ENCODE data around the gene ATP6V1G3. TPM values are rescaled to one million over a fixed set of nuclear protein-coding genes. Genes with fewer than 3 reads are reported as not detected.
"Not testable (repeated sequence)": the region's sequence is repeated elsewhere in the genome, so short reads cannot be mapped to it uniquely, and the experiment has no call there.

The ATP6V1G3 gene, protein sequence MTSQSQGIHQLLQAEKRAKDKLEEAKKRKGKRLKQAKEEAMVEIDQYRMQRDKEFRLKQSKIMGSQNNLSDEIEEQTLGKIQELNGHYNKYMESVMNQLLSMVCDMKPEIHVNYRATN
- total RNA-seq = not detected

- H3K36me3 ChIP-seq = no peaks in the 10 kb centered on the region
- H3K4me1 ChIP-seq = no peaks in the 10 kb centered on the region
- no peaks in the 10 kb centered on the region for H3K9me3 ChIP-seq
- H3K27ac ChIP-seq = no peak within 1 kb of the TSS
- H3K4me3 ChIP-seq = no peak within 1 kb of the TSS
- no peak for DNase-seq
- intact Hi-C loops (cut with DNase I; ENCODE audit: low total_unique reads) (no loop called here), in situ Hi-C loops (cut with MboI; ENCODE audit: low pct_ligation_motif_present in 1 of 4, low pct_unique_long_range_greater_than_20kb in 1 of 4, low sequenced_read_pairs in 3 of 4) (no loop called here)
- TF ChIP-seq EP300 (IDR thresholded peaks at IDR 0.05; ENCODE audit: low read depth) = no peak
- TF ChIP-seq, protein P1, sequence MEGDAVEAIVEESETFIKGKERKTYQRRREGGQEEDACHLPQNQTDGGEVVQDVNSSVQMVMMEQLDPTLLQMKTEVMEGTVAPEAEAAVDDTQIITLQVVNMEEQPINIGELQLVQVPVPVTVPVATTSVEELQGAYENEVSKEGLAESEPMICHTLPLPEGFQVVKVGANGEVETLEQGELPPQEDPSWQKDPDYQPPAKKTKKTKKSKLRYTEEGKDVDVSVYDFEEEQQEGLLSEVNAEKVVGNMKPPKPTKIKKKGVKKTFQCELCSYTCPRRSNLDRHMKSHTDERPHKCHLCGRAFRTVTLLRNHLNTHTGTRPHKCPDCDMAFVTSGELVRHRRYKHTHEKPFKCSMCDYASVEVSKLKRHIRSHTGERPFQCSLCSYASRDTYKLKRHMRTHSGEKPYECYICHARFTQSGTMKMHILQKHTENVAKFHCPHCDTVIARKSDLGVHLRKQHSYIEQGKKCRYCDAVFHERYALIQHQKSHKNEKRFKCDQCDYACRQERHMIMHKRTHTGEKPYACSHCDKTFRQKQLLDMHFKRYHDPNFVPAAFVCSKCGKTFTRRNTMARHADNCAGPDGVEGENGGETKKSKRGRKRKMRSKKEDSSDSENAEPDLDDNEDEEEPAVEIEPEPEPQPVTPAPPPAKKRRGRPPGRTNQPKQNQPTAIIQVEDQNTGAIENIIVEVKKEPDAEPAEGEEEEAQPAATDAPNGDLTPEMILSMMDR (IDR thresholded peaks at IDR 0.05) = no peak
- TF ChIP-seq POLR2AphosphoS5 (IDR thresholded peaks at IDR 0.05) = no peak
- no peak for TF ChIP-seq POLR2A (IDR thresholded peaks at IDR 0.05)
- WGBS, 2 donors (ENCODE audit: low coverage in 1 of 2) = 84% methylated on average over 1 of the region's 1 CpG; no CpG with 5 or more reads in 1 of the 2 donors
- no peaks in the 10 kb centered on the region for H3K27me3 ChIP-seq
Observed at GRCh38 chr1:198540580-198540979, at the start of gene ATP6V1G3. Gene ATP6V1G3 (minus strand): TSS chr1:198540680. CDS start chr1:198540650, 30 bp downstream.

DNA sequence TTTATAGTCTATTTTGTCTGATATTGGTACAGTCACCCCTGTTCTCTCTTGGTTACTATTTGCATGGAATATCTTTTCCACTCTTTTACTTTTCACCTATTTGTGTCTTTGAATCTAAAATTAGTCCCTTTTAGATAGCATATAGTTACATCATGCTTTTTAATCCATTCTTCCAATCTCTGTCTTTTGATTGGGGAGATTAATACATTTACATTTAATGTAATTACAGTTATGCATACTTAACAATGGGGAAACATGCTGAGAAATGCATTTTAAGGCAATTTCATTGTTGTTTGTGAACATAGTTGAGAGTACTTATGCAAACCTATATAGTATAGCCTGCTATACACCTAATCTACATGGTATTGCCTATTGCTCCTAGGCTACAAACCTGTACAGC, 48.4 kb upstream of the ATP6V1G3 start:
- Histone ChIP-seq H3K4me1 (no peaks in the 10 kb centered on the region), H3K9me3 (no peaks in the 10 kb centered on the region), H3K27me3 (no peaks in the 10 kb centered on the region), H3K36me3 (no peaks in the 10 kb centered on the region), H3K27ac (no peak overlapping the region), H3K4me3 (no peak overlapping the region)
- DNase-seq = no peak
- in situ Hi-C loops (cut with MboI; ENCODE audit: low pct_ligation_motif_present in 1 of 4, low pct_unique_long_range_greater_than_20kb in 1 of 4, low sequenced_read_pairs in 3 of 4) (no loop called here), intact Hi-C loops (cut with DNase I; ENCODE audit: low total_unique reads) (no loop called here)
- TF ChIP-seq EP300 (IDR thresholded peaks at IDR 0.05; ENCODE audit: low read depth) (no peak), POLR2AphosphoS5 (IDR thresholded peaks at IDR 0.05) (no peak), POLR2A (IDR thresholded peaks at IDR 0.05) (no peak)
- TF ChIP-seq, protein P1 (IDR thresholded peaks at IDR 0.05) = no peak

DNA sequence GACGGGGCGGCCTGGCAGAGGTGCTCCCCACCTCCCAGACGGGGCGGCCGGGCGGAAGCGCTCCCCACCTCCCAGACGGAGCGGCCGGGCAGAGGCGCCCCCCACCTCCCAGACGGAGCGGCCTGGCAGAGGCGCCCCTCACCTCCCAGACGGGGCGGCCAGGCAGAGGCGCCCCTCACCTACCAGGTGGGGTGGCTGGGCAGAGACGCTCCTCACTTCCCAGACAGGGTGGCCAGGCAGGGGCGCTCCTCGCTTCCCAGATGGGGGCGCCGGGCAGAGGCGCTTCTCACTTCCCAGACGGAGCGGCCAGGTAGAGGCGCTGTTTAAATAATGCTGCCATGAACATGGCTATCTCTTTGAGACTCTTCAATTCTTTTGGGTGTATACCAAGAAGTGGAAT, 43.7 kb upstream of the ATP6V1G3 start:
- Histone ChIP-seq H3K9me3 (no peaks in the 10 kb centered on the region), H3K4me3 (no peak overlapping the region), H3K4me1 (no peaks in the 10 kb centered on the region), H3K27ac (no peak overlapping the region), H3K36me3 (no peaks in the 10 kb centered on the region), H3K27me3 (no peaks in the 10 kb centered on the region)
- intact Hi-C loops (cut with DNase I; ENCODE audit: low total_unique reads) (no loop called here), in situ Hi-C loops (cut with MboI; ENCODE audit: low pct_ligation_motif_present in 1 of 4, low pct_unique_long_range_greater_than_20kb in 1 of 4, low sequenced_read_pairs in 3 of 4) (no loop called here)
- DNase-seq = no peak
- WGBS, 2 donors (ENCODE audit: low coverage in 1 of 2) = 93 to 100% methylated on average over 1 to 26 of the region's 26 CpGs
- TF ChIP-seq POLR2AphosphoS5 (IDR thresholded peaks at IDR 0.05) (no peak), POLR2A (IDR thresholded peaks at IDR 0.05) (no peak), EP300 (IDR thresholded peaks at IDR 0.05; ENCODE audit: low read depth) (no peak)
- TF ChIP-seq, protein P1 (IDR thresholded peaks at IDR 0.05) = no peak

GRCh38 chr1:198583209-198583802, 42.8 kb upstream of the ATP6V1G3 start:
- intact Hi-C loops (cut with DNase I; ENCODE audit: low total_unique reads); H3K36me3 ChIP-seq; DNase-seq; H3K4me3 ChIP-seq; H3K9me3 ChIP-seq; H3K27ac ChIP-seq; in situ Hi-C loops (cut with MboI; ENCODE audit: low pct_ligation_motif_present in 1 of 4, low pct_unique_long_range_greater_than_20kb in 1 of 4, low sequenced_read_pairs in 3 of 4); H3K4me1 ChIP-seq; H3K27me3 ChIP-seq: not testable (repeated sequence)
- 88 to 96% methylated on average over 4 to 5 of the region's 5 CpGs for WGBS, 2 donors (ENCODE audit: low coverage in 1 of 2)

DNA sequence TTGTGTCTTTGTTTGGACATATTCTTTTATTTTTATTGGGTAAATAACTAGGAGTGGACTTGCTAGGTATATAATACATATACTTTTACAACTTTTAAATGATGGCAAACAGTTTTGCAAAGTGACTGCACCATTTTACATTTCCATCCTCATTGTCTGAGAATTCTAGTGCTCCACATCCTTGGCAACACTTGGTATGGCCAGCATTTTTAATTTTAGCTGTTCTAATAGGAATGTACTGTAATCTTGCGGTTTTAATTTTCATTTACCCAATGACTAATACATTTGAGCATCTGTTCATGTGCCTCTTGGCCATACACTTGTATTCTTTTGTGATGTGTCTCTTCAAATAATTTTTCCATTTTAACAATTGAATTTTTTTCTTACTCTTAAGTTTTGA, 37.0 kb upstream of the ATP6V1G3 start:
- H3K27me3 ChIP-seq = no peaks in the 10 kb centered on the region
- H3K4me3 ChIP-seq = no peak overlapping the region
- intact Hi-C loops (cut with DNase I; ENCODE audit: low total_unique reads) = no loop called here
- no peaks in the 10 kb centered on the region for H3K36me3 ChIP-seq
- H3K4me1 ChIP-seq = no peaks in the 10 kb centered on the region
- no peaks in the 10 kb centered on the region for H3K9me3 ChIP-seq
- DNase-seq = no peak
- no peak overlapping the region for H3K27ac ChIP-seq
- TF ChIP-seq EP300 (IDR thresholded peaks at IDR 0.05; ENCODE audit: low read depth) = no peak
- TF ChIP-seq, protein P1 (IDR thresholded peaks at IDR 0.05) = no peak
- no peak for TF ChIP-seq POLR2A (IDR thresholded peaks at IDR 0.05)
- no peak for TF ChIP-seq POLR2AphosphoS5 (IDR thresholded peaks at IDR 0.05)
- in situ Hi-C loops (cut with MboI; ENCODE audit: low pct_ligation_motif_present in 1 of 4, low pct_unique_long_range_greater_than_20kb in 1 of 4, low sequenced_read_pairs in 3 of 4) = no loop called here
- 95 to 100% methylated on average over 1 of the region's 1 CpG for WGBS, 2 donors (ENCODE audit: low coverage in 1 of 2)

Data from transverse colon (tissue), 4 donors.